ENCODE results near the gene ZDHHC14.
"Not testable (repeated sequence)": the region's sequence is repeated elsewhere in the genome, so short reads cannot be mapped to it uniquely, and the experiment has no call there.

Gene ZDHHC14

DNA sequence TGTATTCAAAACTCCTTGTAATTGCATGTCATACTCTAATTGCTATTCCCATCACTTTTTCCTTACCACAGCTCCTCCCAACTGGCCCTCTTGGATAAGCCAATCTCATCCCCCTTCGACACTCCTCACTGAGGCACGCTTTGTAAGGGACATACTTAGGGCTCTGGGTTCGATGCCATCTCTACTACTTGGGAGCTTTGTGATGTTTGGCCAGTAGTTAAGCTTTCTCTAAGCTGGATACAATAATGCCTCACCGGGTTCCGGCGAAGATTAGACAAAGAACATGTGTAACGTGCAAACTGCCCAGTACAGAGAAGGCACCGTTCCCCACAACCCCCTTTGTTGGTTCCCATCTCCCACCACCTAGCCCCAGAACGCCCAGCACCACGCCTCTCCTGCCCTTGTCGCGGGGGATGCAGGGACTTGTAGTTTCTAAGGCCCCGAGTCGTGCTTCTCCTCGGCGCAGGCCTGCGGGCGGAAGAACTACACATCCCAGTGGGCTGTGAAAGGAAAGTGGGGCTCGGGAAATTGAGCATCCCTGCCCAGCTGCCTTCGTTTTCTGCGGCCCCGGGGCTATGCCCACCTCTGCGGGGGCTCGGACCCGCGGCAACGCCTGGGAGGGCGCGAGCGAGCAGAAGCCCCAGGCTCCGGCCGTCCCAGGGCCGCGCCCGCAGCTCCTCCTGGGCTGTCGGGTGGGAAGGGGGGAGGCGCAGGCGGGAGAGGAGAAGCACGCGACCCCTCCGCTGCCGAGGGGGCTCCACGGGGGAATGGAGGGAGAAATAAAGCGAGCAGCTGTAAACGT lies 1.1 kb upstream of the ZDHHC14 start:
- peak; percentile 56 for DNase-seq (ENCODE audit: low read depth)
- H3K4me3 ChIP-seq (ENCODE audit: control insufficient read depth, low read depth, low read length) = peak overlapping the region; percentile 85
- TF ChIP-seq, protein P1, sequence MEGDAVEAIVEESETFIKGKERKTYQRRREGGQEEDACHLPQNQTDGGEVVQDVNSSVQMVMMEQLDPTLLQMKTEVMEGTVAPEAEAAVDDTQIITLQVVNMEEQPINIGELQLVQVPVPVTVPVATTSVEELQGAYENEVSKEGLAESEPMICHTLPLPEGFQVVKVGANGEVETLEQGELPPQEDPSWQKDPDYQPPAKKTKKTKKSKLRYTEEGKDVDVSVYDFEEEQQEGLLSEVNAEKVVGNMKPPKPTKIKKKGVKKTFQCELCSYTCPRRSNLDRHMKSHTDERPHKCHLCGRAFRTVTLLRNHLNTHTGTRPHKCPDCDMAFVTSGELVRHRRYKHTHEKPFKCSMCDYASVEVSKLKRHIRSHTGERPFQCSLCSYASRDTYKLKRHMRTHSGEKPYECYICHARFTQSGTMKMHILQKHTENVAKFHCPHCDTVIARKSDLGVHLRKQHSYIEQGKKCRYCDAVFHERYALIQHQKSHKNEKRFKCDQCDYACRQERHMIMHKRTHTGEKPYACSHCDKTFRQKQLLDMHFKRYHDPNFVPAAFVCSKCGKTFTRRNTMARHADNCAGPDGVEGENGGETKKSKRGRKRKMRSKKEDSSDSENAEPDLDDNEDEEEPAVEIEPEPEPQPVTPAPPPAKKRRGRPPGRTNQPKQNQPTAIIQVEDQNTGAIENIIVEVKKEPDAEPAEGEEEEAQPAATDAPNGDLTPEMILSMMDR (IDR thresholded peaks at IDR 0.05; ENCODE audit: control insufficient read depth, insufficient read depth, low read depth, low read length, missing control alignments) = no peak

DNA sequence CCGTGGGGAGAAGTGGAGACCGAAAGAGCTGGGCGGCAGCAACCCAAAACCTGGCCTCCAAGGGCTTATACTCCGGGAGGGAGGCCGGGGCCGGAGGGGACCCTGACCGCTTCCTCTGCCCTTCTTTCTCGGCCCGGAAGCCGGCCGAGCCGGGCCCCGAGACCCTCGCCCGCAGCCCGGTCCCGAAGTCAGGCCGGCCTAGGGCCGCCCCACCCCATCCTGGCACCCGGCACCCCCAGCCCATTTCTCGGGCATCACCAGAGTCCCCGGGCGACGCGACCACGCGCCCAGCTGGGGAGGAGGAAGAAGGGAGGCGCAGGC lies 572 bp upstream of the ZDHHC14 start:
- DNase-seq (ENCODE audit: low read depth) = no peak
- TF ChIP-seq, protein P1 (IDR thresholded peaks at IDR 0.05; ENCODE audit: control insufficient read depth, insufficient read depth, low read depth, low read length, missing control alignments) = no peak
- H3K4me3 ChIP-seq (ENCODE audit: control insufficient read depth, low read depth, low read length) = peak overlapping the region; percentile 85

DNA sequence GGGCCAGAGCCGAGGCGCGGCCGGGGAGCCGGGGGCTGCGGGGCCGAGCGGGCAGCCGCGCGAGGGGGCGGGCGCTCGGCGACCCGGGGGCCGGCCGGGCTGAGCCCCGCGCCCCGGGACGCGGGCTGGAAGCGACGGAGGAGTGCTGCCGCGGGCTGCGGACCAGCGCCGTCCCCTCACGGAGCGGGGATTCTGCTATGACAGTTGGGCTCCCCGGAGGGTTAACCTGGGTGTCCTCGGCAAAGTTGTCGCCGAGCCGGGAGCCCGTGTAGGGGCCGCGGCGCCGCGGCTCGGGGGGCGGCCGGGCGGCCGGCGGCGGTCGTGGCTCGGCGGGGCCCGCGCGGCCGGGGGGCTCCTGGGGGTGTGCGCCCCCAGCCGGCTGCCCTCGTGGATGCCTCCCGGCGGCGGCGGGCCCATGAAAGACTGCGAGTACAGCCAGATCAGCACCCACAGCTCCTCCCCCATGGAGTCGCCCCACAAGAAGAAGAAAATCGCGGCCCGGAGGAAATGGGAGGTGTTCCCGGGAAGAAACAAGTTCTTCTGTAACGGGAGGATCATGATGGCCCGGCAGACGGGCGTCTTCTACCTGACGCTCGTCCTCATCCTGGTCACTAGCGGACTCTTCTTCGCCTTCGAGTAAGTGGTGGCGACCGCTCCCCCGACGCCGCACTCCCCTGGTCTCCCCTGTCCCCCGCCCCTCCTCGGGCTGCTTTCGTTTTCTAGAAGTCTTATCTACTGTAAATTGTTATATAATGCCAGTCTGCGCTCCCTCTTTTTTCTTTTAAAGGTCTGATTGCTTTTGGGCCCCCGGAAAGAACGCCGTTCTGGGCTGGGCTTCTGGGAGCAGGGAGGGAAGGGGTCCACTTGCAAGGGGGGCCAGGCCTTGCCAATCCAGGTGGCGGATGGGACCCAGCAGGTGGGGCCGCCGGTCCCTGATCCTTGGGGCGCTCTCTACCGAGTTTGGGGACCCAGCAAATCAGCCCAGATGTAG lies 936 bp downstream of the ZDHHC14 start:
- H3K4me3 ChIP-seq (ENCODE audit: control insufficient read depth, low read depth, low read length) = peak overlapping the region; percentile 85
- TF ChIP-seq, protein P1 (IDR thresholded peaks at IDR 0.05; ENCODE audit: control insufficient read depth, insufficient read depth, low read depth, low read length, missing control alignments) = no peak
- no peak for DNase-seq (ENCODE audit: low read depth)

DNA sequence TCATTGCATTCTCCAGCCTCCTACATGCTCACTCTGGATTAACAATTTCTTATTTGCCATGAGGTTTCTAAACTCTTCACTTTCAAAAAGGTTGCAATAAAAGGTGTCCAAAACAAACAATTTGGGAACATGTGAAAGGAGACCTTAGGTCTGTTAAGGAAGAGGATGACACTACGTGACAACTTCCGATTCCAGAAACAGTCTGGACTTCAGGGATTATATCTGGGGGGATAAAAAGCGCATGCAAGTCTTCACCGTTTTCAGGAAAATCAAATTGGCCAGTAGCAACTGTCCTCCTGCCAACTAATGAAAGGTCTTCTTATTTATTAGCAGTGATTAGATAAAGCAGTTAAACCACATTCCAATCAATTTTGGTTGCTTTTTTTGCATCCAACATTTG lies 1.8 kb downstream of the ZDHHC14 start:
- TF ChIP-seq, protein P1 (IDR thresholded peaks at IDR 0.05; ENCODE audit: control insufficient read depth, insufficient read depth, low read depth, low read length, missing control alignments) = no peak
- DNase-seq (ENCODE audit: low read depth) = no peak
- peak overlapping the region; percentile 85; the same call in 1 of the 2 replicates for H3K4me3 ChIP-seq (ENCODE audit: control insufficient read depth, low read depth, low read length)

DNA sequence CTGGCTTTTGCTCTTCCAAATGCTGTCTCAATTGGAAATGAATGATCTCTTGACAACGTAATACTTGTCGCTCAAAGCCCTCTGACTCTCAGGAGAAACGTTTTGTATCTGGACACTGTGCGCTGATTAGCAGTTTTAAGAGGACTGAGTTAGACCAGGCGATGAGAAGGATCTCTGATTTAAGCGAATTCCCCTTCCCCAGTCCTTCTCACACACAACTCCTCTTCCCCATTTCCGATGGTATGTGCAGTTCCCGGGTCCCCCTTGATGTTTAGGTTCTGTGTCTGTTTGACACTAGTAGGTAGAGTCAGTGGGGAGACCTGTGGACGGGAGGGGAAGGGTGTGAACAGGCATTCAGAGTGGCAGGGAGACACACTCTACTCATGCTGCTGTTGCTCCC lies 2.5 kb downstream of the ZDHHC14 start:
- no peak for DNase-seq (ENCODE audit: low read depth)
- no peak overlapping the region for H3K4me3 ChIP-seq (ENCODE audit: control insufficient read depth, low read depth, low read length)
- TF ChIP-seq, protein P1 (IDR thresholded peaks at IDR 0.05; ENCODE audit: control insufficient read depth, insufficient read depth, low read depth, low read length, missing control alignments) = no peak

DNA sequence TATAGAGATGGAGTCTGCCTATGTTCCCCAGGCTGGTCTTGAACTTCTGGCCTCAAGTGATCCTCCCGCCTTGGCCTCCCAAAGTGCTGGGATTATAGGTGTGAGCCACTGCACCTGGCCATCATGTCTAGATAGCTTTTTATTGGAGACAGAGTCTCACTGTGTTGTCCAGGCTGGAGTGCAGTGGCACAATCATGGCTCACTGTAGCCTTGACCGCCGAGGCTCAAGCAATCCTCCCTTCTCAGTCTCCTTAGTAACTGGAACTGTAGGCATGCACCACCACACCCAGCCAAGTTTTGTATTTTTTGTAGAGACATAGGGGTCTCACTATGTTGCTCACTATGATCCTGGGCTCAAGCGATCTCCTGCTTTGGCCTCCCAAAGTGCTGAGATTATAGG lies 4.0 kb downstream of the ZDHHC14 start:
- DNase-seq (ENCODE audit: low read depth); H3K4me3 ChIP-seq (ENCODE audit: control insufficient read depth, low read depth, low read length): not testable (repeated sequence)

DNA sequence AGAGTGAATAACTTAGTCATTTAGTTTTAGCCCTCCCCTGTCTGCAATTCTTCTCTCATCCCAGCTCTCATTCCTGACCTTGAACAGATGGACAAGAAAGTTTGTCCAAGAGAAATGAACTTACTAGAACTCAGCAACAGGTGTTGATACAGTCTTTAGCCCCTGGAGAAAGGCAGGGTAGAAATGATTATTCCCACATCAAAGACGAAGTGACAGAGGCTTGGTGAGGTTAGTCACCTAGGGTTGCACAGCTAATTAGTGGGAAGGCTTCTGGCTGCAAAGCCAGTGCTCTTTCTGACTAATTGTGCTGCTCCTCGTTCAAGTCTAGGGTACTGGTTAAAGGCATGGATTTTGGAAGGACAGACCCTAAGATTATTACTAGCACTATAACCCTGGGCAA lies 4.5 kb downstream of the ZDHHC14 start:
- no peak overlapping the region for H3K4me3 ChIP-seq (ENCODE audit: control insufficient read depth, low read depth, low read length)
- TF ChIP-seq, protein P1 (IDR thresholded peaks at IDR 0.05; ENCODE audit: control insufficient read depth, insufficient read depth, low read depth, low read length, missing control alignments) = no peak
- no peak for DNase-seq (ENCODE audit: low read depth)
